DND-41 (cell line): ENCODE measurements around the gene BMP8B.

ENCODE experiments used
- CTCF ChIP-seq: IDR thresholded peaks from 2 replicates; pipeline ENCODE4 v1.5.1; 2012; ENCODE audit warnings: borderline replicate concordance, low read length, moderate library complexity, mild to moderate bottlenecking; ENCODE audit not compliant: poor library complexity, severe bottlenecking; ENCODE audit errors: extremely low read depth
- EZH2 ChIP-seq: IDR thresholded peaks from 3 replicates; pipeline ENCODE4 v1.6.1; 2012; ENCODE audit warnings: borderline replicate concordance, low read depth, mild to moderate bottlenecking, moderate library complexity, low read length, inconsistent platforms; ENCODE audit not compliant: severe bottlenecking

- no peak for TF ChIP-seq CTCF
- TF ChIP-seq EZH2, result no peak
These were observed 29.9 kb downstream of the BMP8B start for GRCh38 chr1:39758556-39759435.
